AG04449 (cell line): Measurements from ENCODE around the gene PITPNB.

Experiments
- CTCF ChIA-PET: fragments of 350-600 bp; formaldehyde crosslinking; extraction: SDS; loops from one replicate; lab custom pipeline; 2021; ENCODE audit warnings: antibody characterized with exemption; lab: Yijun Ruan, JAX
- POLR2A ChIA-PET: fragments of 400-600, 350-600 bp; formaldehyde crosslinking; extraction: SDS; loops from one replicate; lab custom pipeline; 2020; ENCODE audit warnings: antibody characterized with exemption, inconsistent platforms; lab: Yijun Ruan, JAX
- DNase-seq: peaks from one replicate; pipeline ENCODE4 v3.0.0-alpha.2; 2010; ENCODE audit warnings: low read depth, low spot score
- H3K4me3 ChIP-seq: 2 replicates; pipeline ENCODE4 v1.5.1; 2011; ENCODE audit warnings: low read depth, mild to moderate bottlenecking, control low read depth, low read length
- TF ChIP-seq, protein P1 (sequence below): IDR thresholded peaks from one replicate; pipeline ENCODE4 v1.5.1; 2011; ENCODE audit warnings: mild to moderate bottlenecking, moderate library complexity, low read length, control low read depth, inconsistent platforms; ENCODE audit not compliant: insufficient read depth; ENCODE audit errors: missing control alignments

Gene PITPNB

GRCh38 chr22:27863556-27863955, 55.5 kb downstream of the PITPNB start:
- POLR2A ChIA-PET = no interaction called here
- CTCF ChIA-PET = interaction anchor here (0.6 to 5.2 kb wide), 6 partner anchors 10 to 20 kb away, joined by 3 to 30 read pairs (median 4); no protein-coding TSS in a partner anchor
- TF ChIP-seq, protein P1, sequence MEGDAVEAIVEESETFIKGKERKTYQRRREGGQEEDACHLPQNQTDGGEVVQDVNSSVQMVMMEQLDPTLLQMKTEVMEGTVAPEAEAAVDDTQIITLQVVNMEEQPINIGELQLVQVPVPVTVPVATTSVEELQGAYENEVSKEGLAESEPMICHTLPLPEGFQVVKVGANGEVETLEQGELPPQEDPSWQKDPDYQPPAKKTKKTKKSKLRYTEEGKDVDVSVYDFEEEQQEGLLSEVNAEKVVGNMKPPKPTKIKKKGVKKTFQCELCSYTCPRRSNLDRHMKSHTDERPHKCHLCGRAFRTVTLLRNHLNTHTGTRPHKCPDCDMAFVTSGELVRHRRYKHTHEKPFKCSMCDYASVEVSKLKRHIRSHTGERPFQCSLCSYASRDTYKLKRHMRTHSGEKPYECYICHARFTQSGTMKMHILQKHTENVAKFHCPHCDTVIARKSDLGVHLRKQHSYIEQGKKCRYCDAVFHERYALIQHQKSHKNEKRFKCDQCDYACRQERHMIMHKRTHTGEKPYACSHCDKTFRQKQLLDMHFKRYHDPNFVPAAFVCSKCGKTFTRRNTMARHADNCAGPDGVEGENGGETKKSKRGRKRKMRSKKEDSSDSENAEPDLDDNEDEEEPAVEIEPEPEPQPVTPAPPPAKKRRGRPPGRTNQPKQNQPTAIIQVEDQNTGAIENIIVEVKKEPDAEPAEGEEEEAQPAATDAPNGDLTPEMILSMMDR = no peak
- no peak overlapping the region for H3K4me3 ChIP-seq
- no peak for DNase-seq

DNA sequence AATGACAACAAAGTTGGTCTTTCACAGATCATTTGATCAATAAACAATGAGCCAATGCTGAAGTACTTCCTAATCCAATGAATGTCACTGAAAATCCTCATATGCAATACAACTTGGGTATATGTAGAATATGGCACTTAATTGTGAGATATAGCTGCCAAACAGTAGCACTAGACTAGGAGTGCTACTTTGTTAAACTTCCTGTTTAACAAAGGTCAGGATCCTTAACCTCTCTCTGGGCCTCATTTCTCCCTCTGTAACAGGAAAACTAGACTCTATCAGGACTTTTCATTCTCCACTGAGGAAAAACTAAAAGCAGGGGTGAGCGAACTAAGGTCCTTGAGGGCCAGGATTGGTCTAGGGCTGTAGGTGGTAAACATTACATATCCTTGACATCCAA, 56.1 kb downstream of the PITPNB start:
- POLR2A ChIA-PET = no interaction called here
- H3K4me3 ChIP-seq = no peak overlapping the region
- CTCF ChIA-PET = interaction anchor here (0.6 to 5.2 kb wide), 6 partner anchors 9 to 20 kb away, joined by 3 to 30 read pairs (median 4); no protein-coding TSS in a partner anchor
- no peak for DNase-seq
- TF ChIP-seq, protein P1 = no peak

GRCh38 chr22:27859336-27859735, 59.7 kb downstream of the PITPNB start:
- ChIA-PET POLR2A (no interaction called here), CTCF (interaction anchor here (0.8 to 5.2 kb wide), 3 partner anchors 20 to 1178 kb away, joined by 3 to 30 read pairs (median 4); no protein-coding TSS in a partner anchor)
- TF ChIP-seq, protein P1 = no peak
- H3K4me3 ChIP-seq = peak overlapping the region; percentile 35
- no peak for DNase-seq

GRCh38 chr22:27858626-27859025, 60.4 kb downstream of the PITPNB start:
- POLR2A ChIA-PET = no interaction called here
- CTCF ChIA-PET = interaction anchor here (0.8 kb wide), 1 partner anchor 1177 kb away, joined by 4 read pairs; no protein-coding TSS in a partner anchor
- DNase-seq = no peak
- TF ChIP-seq, protein P1 = no peak
- no peak overlapping the region for H3K4me3 ChIP-seq

- DNase-seq = no peak
- H3K4me3 ChIP-seq = no peak overlapping the region
- ChIA-PET POLR2A (no interaction called here), CTCF (interaction anchor here (0.8 kb wide), 1 partner anchor 1101 kb away, joined by 3 read pairs; no protein-coding TSS in a partner anchor)
- TF ChIP-seq, protein P1 = no peak
These were observed 61.6 kb downstream of the PITPNB start for GRCh38 chr22:27857443-27857842.

DNA sequence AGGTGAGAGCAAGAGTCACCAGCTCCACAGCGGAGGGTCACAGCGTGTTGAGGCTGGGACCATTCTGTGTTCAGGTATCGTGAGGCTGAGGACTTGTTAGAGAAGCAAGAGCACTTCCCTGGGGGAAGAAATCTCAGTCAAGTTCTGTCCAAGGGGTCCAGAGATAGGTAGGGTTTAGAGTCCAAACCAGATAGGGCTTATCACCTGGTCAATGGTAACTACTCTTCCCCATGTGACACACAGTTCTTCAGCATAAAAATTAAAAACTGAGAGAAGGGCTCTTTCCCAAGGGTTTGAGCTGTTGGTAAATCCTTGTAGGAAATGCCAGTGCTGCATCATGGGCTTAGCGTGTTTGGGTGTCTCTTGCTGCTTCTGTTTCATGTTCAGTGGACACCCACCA, 62.7 kb downstream of the PITPNB start:
- CTCF ChIA-PET = no interaction called here

More for the DNA sequence above, 62.7 kb downstream of the PITPNB start:
- DNase-seq = no peak
- no peak overlapping the region for H3K4me3 ChIP-seq
- TF ChIP-seq, protein P1 = no peak
- POLR2A ChIA-PET = no interaction called here
